HG03159 (cell line): ENCODE results near the gene IL17B.

Experiments used
- ATAC-seq: cut with Tn5 transposase; IDR thresholded peaks from one replicate; pipeline ENCODE4 v1.9.1; 2021; ENCODE audit warnings: mild to moderate bottlenecking, moderate library complexity; ENCODE audit not compliant: unreplicated experiment

IL17B gene

DNA sequence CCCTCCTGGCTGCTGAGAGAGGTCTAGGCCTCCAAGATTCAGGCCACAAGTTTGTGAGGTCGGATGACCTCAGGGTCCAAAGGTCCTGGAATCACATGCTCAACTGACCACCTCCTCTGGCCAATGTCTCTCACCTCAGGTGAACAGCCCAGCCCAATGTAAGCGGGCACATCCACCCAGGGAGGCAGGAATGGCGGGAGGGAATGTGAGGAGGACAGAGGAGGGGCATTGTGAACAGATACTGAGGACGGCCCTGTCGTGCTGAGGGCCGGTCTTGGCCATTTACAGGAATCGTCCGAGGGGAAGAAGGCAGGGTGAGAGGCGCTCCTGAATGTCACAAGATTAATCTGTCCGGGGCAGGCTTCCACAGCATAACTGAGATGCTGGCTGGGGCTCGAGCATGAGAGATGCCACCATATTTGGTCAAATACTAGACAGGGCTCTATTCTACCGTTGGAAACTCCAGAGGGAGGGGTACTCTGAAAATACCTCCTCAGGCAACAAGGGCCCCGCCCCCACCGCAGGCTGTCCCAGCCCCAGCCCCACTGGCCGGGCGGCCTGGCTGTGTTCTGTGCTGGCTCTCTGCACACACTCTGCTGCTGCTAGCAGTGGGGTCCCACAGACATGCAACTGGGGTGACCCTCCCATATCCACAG, 1.5 kb upstream of the IL17B start:
- no peak for ATAC-seq

- no peak for ATAC-seq
Measured at GRCh38 chr5:149379818-149380374, 804 bp upstream of the IL17B start.

DNA sequence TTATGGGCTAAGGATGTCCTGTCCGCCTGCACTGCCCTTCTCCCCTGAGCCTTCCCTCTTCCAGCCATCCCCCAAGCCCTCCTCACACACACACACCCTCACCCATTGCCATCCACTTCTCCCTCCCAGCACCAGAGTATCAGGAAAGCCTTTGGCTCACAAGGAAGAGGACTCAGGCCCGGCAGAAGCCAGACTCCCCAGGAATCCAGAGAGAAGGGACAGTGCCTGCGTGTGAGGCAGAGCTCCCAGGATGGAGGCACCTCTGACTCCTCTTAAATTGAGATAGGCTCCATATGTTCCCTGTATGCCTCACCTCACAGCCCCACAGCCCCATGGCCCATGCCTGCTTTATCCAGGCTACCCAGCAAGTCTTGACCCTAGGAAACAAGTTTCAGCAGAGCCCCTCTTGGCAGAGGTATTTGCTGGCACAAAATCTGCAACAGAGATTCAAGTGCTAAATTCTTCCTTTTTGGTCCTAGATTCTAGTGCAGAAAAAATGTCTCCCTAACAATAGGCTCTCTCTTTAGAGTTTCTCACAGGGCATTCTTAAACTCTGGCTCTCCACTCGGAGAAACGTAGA, 761 bp downstream of the IL17B start:
- no peak for ATAC-seq

- ATAC-seq = no peak
Measured at GRCh38 chr5:149376711-149377447, 2.2 kb downstream of the IL17B start.

- no peak for ATAC-seq
Measured at GRCh38 chr5:149376104-149376503, 3.0 kb downstream of the IL17B start.

DNA sequence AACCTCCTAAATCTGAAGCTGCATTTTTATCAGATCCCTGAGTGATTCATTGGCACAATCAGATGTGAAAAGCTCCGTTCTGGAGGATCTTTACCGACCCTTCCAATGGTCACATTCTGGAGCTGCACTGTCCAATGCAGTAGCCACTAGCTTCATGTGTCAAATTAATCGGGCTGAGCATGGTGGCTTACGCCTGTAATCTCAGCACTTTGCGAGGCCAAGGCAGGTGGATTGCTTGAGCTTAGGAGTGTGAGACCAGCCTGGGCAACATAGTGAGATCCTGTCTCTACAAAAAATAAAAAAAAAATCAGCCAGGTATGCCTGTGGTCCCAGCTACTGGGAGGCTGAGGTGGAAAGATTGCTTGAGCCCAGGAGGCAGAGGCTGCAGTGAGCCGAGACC, 3.7 kb downstream of the IL17B start:
- no peak for ATAC-seq

GRCh38 chr5:149374801-149375200, 4.3 kb downstream of the IL17B start:
- ATAC-seq = no peak

DNA sequence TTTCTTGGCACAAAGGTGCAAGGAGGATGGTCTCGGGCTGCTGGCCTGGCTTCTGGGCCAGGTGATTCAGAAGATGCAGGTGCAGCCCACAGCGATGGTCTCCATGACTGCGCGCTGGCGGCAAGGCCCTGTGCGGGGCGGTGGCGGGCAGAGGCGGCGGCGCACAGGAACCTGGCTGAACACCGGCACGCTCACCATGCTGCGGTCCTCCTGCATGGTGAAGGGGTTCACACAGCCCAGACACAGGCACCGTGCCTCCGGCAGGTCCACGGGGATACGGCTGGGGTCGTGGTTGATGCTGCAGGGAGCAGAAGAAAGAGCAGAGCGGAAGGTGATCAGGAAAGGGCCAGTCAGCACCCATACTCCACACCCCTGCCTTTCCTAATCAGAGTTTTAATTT, 4.8 kb downstream of the IL17B start:
- ATAC-seq = no peak

- no peak for ATAC-seq
Measured at GRCh38 chr5:149372932-149373331, 6.2 kb downstream of the IL17B start.

DNA sequence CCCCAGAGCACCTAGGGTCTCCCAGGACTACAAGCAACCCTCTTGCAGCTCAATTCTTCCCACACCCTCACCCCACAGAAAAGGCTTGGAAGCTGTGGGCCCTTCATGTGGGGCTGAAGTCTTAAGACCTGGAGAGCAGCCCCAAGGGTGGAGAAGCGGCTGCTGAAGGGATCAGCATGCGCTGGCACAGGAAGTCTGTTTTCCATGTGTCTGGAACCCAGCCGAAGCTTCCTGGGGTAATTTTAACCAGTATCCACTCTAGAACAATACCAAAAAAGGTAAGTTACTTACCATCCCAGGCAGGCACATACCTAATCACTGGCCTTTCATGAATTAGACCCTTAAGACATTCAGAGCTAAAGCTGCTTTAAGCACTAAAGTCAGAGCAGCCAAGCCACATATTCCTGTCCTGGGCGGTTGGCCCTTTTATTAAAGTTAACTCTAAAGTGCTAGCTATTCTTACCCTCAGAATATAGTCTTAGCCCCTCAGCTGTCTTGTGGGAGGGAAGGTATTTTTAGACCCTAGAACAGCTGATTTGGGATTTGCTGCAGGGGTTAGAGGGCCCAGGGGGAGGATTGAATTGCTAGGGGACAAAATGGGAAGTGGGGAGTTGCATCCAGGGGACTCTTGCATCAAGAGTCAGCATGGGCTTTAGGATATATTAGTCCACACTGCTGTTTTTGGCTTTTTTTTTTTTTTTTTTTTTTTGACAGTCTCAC, 6.9 kb downstream of the IL17B start:
- ATAC-seq = no peak

GRCh38 chr5:149371296-149371962, 7.7 kb downstream of the IL17B start:
- ATAC-seq = peak; percentile 86

- no peak for ATAC-seq
Measured at GRCh38 chr5:149370878-149371277, 8.2 kb downstream of the IL17B start.

- no peak for ATAC-seq
Measured at GRCh38 chr5:149367972-149368645, 11.0 kb downstream of the IL17B start.

- peak; percentile 66 for ATAC-seq
Measured at GRCh38 chr5:149367249-149367971, 11.7 kb downstream of the IL17B start.

DNA sequence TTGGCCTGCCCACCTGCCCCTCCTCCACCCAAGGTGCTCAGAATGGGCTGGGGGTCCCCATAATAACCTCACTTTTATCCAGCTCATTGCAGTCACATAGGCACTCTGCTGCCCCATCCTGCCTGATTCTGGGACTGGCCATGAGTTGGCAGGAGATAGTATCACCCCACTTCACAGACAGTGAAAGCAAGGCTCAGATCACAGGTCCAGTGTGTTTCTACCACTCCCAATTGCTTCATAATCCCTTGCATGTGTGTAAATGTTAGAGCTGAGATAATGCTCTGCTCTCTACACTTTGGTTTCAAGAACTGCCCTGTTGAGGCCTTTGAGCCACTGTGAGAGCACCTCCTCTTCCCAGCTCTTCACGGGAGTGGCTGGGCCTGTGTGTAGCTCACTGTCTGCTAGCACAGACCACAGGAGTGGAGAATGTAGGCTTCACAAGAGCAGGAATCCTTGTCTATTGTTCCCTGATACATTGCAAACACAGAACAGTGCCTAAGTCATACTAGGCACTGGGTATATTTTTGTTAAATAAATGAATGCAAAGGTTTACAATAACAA, 12.8 kb downstream of the IL17B start:
- ATAC-seq = no peak

GRCh38 chr5:149365418-149365817, 13.7 kb downstream of the IL17B start:
- ATAC-seq = no peak

DNA sequence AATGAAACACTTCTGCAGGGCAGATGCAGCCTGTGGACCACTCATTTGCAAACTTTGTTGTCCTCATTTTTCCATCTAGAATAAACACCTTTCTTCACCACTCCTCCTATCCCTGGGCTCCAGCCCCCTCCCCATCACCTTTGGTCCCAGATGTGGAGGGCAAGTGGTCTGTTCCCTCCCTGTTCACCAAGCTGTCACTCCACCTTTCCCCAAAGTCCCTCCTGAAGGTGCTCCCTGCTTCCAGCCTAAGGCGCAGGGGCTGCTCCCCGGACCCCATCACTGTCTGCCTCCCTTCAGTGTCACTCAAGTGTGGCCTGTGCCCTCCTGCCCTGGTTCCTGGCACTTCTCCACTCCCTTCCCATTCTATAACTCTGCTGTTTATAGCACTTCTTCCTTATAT, 14.4 kb downstream of the IL17B start:
- ATAC-seq = no peak

DNA sequence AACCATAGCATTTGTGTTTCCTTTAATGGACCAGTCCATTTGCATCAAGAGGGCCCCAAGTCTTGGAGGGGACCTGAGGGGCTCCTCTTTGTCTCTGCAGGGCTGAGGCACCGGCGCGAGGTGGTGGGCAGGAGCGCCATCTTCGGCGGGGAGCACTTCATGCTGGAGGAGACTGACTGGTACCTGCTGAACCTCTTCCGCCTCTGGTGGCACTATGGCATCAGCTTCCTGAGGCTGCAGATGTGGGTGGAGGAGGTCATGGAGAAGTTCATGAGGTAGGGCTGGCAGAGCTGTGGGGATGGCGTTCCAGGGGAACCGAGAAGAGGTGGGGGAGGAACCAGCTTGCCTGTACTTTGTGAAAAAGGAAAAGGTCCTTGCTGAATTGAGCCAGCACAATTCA, 15.2 kb downstream of the IL17B start:
- no peak for ATAC-seq

- no peak for ATAC-seq
Measured at GRCh38 chr5:149363358-149363757, 15.7 kb downstream of the IL17B start.
